Stimulated activated CD4-positive, alpha-beta T cell treated with anti-CD3 and anti-CD28 coated beads, Interleukin-15, amount 100 ng/mL, for 48 hours (primary cell): ENCODE results near the gene ANKLE2.
A peak's percentile ranks its signal among the peaks of the same experiment; 100 is the strongest.
"Not testable (repeated sequence)": the region's sequence is repeated elsewhere in the genome, so short reads cannot be mapped to it uniquely, and the experiment has no call there.

Source experiments
- DNase-seq, 2 donors: peaks; one replicate each; pipeline ENCODE4 v3.0.0-alpha.2; 2020; ENCODE audit warnings: low read depth in 2 of 2

The ANKLE2 gene

DNA sequence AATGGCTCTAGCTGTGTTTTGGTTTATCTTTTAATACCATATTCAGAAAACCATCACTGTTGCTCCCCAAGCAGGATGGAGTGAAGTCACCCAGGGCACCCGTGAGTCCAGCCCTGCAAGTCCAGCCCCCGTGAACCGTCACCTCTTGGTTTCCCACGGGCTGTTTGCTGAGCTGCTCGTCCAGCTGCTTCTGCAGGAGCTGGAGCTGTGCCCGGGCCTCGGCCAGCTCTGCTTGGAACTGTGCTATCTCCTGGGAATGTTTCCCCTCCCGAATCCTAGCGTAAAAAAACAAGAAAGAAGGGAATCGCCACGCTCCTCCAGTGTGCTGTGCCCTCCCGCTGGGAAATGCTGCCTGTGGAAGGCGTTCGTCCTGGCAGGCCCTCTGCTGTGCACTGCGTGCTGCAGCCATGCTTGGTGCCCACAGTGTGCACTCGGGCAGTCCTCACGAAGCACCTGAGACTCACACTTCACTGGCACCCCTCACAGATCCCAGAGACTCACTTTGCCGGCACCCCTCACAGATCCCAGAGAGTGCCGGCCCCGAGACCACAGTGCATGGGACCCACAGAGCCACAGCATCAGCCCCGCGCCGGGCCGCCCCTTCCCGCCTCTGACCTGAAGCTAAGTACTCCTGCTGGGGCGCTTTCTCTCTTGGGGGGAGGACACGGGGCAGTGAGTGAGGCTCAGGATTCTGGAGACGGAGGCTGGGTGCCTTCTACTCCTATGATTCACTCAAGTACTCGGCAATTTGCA is 15.4 kb upstream of the ANKLE2 start:
- no peak for DNase-seq

DNA sequence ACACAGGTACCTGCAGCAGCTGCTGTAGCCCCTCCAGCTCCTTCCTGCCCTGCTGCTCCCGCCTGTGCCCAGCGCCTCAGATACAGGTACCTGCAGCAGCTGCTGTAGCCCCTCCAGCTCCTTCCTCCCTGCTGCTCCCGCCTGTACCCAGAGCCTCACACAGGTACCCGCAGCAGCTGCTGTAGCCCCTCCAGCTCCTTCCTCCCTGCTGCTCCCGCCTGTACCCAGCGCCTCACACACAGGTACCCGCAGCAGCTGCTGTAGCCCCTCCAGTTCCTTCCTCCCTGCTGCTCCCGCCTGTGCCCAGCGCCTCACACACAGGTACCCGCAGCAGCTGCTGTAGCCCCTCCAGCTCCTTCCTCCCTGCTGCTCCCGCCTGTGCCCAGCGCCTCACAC is 14.6 kb upstream of the ANKLE2 start:
- DNase-seq = not testable (repeated sequence)

DNA sequence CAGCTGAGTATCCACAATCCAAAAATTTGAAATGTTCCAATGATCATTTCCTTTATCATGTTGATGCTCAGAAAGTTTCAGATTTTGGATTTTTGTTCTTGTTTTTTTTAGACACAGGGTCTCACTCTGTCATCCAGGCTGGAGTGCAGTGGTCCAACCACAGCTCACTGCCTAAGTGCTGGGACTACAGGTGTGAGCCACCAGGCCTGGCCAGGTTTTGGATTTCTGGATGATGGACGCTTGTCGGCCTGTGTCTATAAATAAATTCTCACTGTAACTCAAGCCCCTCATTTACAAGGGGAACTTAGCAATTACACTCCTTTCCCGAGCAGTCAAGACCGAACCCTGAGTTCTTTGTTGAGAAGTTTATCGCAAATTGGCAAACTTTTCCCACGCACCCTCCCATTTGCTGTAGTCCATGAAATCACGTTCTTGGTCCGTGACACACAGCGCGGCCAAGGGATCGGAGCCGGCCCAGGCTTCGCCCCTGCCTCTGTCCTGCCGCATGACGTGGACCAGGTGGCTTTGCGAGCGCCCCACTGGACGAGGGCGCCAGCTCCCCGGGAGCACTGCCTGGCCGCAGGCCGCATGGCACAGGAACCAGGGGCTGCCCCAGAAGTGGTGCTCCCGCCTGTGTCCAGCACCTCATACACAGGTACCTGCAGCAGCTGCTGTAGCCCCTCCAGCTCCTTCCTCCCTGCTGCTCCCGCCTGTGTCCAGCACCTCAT is 14.0 kb upstream of the ANKLE2 start:
- DNase-seq = no peak

DNA sequence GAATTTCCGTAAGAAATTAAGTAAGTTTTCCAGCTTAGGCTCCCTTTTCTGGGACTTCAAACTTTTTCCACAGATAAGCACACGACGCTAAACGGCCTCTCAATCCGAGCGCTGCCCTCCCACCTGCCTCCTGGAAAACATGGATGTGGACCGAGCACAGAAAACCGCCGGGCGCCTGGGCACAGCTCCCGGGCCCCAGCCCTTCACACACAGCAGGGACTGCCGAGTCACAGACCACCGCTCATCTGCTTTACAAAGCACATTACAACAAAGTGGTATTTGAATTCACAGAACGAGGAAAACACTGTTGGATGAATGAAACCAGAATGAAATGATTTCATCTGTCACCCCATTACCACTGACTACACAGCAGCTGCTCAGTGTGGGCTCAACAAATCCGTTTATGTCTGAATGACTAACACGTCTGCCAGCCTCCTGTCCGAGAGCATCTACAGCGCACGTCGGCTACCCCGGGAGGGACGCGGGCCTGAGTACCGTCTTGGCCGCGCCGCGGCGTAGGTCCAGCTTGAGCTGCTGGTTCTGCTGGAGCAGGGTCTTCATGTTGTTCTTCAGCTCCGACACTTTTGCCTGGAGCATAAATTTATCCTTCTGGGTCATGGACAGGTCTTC is 13.1 kb upstream of the ANKLE2 start:
- DNase-seq = no peak

DNA sequence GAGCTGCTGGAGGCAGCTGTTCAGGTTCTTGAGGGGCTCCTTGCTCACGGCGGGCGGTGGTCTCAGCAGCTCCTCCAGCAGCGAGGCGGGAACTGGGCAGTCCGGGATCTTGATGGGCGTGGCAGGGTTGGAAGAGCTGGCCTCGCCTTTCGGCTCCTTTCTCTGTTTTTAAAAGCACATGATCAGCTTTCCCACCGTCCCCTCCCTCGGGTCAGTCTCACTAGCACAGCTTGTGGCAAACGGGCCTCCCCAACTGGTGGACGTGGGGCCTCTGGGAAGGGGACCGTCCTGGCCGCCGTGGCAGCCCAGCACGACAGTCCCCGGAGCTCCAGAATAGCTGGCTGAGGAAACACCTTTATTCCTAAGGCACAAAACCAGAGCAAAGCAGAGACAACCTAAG is 12.5 kb upstream of the ANKLE2 start:
- DNase-seq = no peak

DNA sequence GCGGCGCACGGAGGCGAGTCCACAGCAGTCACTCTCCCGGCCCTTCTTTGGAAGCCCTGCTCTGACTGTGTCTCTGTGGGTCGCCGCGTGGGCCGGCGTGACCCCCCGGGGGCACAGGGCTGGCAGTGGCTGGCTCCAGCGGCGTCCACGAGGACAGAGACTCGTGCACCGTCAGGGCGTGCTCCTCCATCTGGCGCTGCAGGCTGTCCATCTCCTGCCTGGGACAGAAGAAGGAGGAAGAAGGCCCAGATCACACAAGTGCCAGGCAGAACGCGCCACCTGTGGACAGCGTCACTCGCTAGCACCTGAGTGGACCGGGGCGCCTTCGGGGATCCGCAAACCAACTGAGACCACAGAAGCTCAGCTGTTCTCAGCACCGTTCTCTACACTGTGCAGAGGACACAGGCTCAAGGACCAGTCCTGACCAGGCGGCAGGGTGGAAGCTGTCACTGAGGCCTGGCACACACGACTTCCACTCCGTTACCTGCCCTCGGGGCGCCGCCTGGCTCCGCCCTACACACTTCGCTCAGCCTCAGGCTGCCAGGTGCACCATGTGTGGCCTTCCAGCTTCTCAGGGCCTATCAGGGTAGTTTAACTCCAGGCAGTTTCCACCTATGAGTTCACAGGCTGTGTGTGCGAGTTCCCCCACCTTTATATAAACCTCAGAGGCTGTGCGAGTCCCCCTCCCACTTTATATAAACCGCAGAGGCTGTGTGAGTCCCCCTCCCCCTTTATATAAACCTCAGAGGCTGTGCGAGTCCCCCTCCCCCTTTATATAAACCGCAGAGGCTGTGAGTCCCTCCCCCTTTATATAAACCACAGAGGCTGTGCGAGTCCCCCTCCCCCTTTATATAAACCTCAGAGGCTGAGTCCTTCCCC is 11.7 kb upstream of the ANKLE2 start:
- DNase-seq = no peak

DNA sequence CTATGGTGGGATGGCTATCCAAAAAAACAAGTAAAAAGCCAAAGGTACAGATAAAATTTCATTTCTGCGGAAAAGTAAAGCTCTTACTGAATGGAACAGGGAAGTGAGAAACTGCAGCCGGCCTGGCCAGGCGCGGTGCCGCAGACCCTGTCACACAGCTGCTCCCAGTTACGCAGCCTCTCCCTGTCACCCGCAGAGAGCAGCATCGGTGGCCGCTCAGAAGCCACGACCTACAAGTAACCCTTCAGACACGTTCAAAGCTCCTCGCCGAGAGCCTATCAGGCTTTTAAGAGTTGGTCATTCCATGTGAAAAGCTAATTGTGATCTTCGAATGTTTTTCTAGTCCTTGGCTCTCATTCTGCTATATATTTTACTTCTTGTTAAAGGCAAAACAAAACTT is 11.0 kb upstream of the ANKLE2 start:
- DNase-seq = no peak

DNA sequence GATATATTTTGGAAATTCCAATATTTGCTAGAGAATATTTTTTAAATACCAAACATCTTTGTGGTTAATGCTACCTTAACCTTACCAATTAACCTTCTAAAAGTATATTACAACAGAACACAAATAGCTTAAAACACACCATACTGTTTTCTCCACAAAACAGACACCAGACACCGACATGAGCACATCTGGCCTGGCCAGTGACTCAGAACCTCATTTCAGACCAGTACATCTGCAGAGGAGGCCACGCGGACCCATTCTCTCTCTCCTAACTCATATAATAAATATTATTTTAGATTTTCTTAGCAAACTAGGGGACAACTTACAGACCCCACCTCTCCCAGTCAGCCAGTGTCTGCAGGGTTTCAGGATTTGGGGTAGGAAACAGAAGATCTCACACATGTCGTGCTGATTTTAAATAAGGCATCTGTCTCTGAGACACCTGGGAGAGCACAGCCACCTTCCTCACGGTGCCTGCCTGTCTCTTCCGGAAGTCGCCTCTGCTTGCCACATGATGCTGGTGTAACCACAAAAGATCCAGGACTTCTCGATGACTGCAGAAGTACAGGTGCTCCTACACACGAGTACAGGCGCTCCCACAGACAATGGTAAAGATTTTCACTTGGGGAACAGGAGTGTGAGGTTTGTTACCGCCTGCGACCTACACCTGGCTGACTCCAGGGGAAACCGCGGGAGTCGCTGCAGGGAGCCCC is 9.7 kb upstream of the ANKLE2 start:
- DNase-seq = peak; percentile 13 to 22

DNA sequence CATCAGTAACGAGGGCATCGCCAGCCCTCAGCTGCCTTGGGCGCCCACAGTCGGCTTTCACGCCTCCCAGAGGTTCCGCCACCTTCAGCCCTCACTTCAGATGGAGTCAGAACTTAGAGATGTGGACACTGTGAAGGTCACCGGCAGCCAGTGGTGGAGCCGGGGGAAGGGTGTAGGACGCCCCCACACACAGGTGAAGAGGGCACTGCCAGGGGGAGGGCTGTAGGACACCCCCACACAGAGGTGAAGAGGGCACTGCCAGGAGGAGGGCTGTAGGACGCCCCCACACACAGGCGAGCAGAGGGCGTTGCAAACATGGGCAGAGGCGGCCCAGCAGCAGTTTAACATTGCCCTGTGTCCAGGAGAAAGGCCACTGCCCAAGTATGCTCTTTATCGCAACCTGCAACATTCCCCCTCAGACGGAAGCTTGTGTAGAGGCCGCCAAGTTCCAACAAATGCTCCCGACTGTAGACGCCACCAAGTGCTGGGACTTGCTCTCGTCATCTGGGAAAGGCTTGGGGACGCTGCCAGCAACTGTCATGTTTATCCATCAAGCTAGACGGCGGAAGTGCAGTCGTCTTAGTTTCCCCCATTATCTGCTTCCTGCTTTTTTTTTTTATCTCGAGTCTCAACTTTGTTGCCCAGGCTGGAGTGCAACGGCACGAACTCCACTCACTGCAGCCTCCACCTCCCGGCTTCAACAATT is 4.9 kb upstream of the ANKLE2 start:
- DNase-seq = no peak

DNA sequence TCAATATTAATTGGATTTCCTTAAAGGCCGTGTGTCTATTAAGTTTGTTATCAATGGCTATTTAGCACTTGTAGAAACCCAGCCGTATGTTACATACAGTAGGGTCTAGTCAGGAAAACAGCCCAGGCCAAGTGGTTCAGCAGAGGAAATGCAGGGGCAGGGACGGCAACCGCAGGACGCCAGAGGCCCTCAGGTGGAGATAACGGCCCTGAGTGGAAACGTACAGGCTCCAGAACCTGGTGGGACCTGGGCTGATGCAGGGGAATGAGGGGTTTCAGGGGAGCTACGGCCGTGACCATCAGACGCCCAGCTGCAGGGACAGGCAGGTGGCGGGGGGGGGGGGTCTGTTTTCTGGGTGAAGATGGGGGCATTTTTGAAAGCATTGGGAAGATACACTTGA is 3.7 kb upstream of the ANKLE2 start:
- DNase-seq = no peak

DNA sequence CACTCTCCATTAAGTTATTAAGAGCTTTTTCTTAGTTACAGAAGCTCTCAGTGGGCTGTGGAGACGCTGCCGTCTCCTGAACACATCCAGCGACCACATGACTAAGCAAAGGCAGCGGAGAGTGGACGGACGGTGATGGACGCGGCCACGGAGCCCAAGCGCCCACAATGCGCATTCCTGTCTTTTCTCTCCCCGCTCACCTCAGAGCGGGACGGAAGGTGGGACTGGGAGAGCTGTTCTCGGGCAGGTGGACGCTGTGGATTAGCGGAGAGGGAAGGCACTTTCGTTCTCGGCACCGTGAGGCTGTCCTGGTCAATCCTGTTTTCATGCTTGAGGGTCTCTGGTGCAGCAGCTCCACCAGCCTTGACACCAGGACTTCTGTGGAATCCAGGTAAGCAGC is 2.6 kb upstream of the ANKLE2 start:
- DNase-seq = no peak

DNA sequence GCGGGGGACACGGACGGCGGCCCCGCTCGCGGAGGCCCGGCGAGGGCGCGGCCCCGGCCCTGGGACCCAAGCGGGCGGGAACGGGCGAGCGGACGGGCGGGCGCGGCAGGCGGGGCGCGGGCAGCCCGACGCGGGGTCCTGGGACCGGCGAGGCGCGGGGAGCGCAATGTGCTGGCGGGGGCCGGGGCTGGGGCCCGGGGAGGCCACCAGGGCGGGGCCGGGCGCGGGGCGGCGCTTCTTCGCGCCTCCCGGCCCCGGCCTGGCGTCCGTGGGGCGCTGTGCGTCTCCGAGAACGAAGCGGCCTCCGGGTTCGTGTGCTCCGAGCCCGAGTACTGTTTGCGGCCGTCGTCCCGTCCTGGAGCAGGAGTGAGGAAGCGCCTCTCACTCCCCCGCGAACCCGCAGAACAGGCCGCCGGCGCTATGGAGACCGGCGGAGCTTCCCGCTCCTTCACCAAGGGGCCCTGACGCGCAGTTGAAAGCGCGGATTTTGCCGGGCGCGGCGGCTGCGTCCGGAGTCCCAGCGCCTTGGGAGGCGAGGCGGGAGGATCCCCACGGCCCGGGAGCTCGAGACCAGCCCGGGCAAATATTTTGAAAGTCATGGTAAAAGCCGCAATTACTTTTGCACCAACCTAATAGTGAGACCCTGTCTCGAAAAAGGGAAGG is 420 bp upstream of the ANKLE2 start:
- DNase-seq = peak; percentile 69 to 77

DNA sequence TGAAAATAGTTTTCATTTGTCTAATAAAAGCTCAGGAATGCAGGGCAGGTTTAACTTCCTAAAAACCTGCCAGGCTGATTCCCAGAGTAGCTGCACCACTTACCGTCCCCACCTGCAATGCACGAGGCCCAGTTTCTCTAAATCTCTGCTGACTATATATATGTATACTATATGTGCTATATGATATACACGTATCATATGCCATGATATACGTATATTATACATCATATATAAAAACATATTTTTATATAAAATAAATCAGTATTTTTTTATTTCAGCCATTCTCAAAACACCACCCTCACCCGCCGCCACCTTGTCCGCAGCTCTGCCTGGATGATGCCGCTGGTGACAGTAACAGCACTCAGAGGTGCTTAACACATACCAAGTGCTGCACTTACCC is 2.3 kb downstream of the ANKLE2 start:
- DNase-seq = no peak

DNA sequence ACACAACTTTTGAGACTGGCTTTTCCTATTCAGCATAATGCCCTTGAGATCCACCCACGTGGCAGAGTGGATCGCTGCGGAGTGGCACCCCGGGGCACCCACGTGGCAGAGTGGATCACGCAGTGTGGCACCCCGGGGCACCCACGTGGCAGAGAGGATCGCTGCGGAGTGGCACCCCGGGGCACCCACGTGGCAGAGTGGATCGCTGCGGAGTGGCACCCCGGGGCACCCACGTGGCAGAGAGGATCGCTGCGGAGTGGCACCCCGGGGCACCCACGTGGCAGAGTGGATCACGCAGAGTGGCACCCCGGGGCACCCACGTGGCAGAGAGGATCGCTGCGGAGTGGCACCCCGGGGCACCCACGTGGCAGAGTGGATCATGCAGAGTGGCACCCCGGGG is 2.8 kb downstream of the ANKLE2 start:
- not testable (repeated sequence) for DNase-seq

DNA sequence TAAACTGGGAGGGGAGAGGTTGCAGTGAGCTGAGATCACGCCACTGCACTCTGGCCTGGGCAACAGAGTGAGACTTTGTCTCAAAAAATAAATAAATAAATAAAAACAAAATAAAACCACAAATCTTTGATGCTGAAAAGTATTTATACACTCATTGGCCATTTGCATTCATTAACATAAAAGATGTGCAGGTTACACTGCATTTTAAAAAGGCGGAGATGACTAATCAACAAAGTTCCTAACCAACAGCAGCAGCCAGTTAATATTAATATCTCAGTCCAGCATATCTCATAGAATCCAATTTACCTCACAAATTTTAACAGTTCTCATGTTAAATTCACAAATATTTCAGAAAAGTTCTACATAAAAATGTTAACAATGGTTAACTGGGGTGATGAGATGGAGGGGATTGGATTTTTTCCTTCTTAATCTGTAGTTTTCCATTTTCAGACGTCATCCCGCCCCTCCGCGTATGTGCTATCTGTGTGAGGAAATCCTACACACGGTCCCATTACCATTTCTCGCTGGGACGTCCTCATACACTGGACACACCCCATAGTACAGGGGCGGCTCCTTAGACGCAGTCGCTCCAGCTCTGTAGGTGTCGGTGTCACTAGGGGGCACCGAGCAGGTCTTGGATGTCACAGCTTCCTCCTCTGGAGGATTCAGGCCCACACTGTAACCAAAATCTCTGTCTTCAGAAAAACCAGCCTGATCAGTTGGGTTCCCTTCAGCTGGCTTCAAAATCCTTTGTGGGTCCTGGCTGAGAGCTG is 7.3 kb downstream of the ANKLE2 start:
- DNase-seq = no peak

DNA sequence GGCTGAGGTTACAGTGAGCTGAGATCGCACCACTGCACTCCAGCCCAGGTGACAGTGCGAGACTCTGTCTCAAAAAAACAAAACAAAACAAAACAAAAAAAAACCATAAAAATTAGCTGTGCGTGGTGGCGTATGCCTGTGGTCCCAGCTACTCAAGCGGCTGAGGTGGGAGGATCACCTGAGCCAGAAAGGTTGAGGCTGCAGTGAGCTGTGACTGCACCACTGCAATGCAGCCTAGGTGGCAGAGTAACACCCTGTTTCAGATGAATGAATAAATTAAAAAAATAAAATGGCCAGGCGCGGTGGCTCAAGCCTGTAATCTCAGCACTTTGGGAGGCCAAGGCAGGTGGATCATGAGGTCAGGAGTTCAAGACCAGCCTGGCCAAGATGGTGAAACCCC is 8.0 kb downstream of the ANKLE2 start:
- DNase-seq = not testable (repeated sequence)

DNA sequence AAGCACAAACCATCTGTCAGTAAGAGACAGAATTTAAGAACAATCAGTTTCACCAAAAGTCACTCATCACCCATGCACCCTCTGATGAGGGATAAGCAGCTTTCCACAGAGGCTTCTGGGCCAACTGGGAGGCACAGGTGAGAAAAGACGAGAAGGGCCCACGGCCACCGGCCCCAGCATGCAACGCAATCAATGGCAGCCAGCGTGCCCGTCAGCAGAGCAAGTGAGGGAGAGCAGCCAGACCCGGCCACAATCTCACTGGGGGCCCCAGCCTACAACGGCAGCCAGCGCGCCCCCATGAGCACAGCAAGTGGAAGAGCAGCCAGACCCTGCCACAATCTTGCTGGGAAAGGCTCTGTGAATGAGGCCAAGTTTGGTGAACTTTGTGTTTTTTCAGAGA is 13.3 kb downstream of the ANKLE2 start:
- DNase-seq = no peak

DNA sequence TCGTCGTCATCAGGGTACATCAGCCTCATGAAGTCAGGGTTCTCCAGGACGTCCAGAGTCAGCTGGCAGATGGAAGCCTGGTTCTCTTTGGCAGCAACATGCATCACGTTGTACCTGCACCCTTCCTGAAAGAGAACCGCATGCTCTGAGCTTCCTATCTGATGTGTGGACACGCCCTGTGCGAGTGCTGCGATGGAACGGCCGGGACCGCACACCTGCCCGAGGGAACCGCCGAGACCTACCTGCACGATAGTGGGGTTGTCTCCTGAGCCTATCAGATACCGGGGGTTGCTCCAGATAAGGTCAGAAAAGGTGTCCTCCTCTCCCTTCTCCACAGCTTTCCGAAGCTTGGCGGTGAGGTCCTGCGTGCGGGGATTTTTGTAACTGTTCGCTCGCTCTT is 13.7 kb downstream of the ANKLE2 start:
- DNase-seq = no peak

DNA sequence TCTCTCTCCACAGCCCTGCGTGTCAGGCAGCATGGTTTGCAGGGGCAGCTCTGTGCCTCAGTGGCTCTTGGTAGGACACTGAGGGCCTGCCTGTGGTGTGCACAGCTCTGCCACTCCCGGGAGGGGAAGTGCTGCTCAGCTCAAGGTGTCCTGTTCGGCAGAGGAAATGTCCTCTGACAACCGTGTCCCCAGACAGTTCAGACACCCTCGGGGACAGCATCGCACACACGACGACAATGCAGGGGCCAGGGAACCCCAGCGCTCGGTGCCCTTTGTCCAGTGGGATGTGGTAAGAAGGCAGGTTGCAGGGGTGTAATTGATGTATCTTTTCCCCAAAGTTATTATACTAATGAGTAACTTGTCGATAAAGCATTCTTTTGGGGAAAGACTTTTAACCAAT is 14.2 kb downstream of the ANKLE2 start:
- DNase-seq = no peak
